Measurements from ENCODE around the gene ATP6V0A4. TPM values are rescaled to one million over a fixed set of nuclear protein-coding genes. Genes with fewer than 3 reads are reported as not detected.

Gene ATP6V0A4
- total RNA-seq, 2 donors from 2014 or later = 0.29 to 0.44 TPM

DNA sequence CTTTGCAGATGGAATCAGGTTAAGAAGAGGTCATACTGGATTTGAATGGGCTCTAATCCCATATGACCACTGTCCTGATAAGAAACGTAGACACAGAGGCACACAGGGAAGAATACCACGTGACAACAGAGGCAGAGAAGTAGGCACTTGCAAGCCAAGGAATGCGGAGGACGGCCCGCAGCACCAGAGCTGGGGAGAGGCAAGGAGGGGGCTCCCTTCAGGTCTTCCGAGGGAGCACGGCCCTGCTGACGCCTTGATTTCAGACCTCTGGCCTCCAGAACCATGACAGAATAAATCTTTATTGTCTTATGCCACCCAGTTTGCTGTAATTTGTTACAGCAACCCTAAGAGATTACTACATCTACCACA, 44.9 kb downstream of the ATP6V0A4 start:
- Histone ChIP-seq H3K36me3 (ENCODE audit: control insufficient read depth, insufficient read depth, low read length) (no peaks in the 10 kb centered on the region), H3K4me3 (ENCODE audit: low read length) (no peak overlapping the region), H3K27me3 (ENCODE audit: control insufficient read depth, insufficient read depth, low read length, poor library complexity, severe bottlenecking) (peaks cover 57% of the 10 kb centered on the region), H3K9me3 (ENCODE audit: control insufficient read depth, low read length) (no peaks in the 10 kb centered on the region), H3K9ac (ENCODE audit: extremely low read depth, low read length, poor library complexity, severe bottlenecking) (no peak overlapping the region), H3K4me1 (ENCODE audit: control insufficient read depth, insufficient read depth, low read length) (no peaks in the 10 kb centered on the region), H3K27ac (ENCODE audit: low read depth, low read length) (no peak overlapping the region)
- peaks cover 19% of the 10 kb centered on the region for H3K27me3 Mint-ChIP-seq (ENCODE audit: insufficient read depth)
- WGBS, 2 experiments (ENCODE audit: insufficient coverage in 1 of 2, insufficient read length in 1 of 2) = 60 to 65% methylated on average over 7 to 8 of the region's 8 CpGs
- TF ChIP-seq, protein P1, sequence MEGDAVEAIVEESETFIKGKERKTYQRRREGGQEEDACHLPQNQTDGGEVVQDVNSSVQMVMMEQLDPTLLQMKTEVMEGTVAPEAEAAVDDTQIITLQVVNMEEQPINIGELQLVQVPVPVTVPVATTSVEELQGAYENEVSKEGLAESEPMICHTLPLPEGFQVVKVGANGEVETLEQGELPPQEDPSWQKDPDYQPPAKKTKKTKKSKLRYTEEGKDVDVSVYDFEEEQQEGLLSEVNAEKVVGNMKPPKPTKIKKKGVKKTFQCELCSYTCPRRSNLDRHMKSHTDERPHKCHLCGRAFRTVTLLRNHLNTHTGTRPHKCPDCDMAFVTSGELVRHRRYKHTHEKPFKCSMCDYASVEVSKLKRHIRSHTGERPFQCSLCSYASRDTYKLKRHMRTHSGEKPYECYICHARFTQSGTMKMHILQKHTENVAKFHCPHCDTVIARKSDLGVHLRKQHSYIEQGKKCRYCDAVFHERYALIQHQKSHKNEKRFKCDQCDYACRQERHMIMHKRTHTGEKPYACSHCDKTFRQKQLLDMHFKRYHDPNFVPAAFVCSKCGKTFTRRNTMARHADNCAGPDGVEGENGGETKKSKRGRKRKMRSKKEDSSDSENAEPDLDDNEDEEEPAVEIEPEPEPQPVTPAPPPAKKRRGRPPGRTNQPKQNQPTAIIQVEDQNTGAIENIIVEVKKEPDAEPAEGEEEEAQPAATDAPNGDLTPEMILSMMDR (conservative IDR thresholded peaks at IDR 0.05) = no peak
- H3K4me1 Mint-ChIP-seq = peaks cover 33% of the 10 kb centered on the region
- H3K36me3 Mint-ChIP-seq (ENCODE audit: low read depth) = no peaks in the 10 kb centered on the region
- H3K9me3 Mint-ChIP-seq = no peaks in the 10 kb centered on the region
- no peak overlapping the region for H3K4me3 Mint-ChIP-seq
- DNase-seq = no peak
- no peak overlapping the region for H3K27ac Mint-ChIP-seq

DNA sequence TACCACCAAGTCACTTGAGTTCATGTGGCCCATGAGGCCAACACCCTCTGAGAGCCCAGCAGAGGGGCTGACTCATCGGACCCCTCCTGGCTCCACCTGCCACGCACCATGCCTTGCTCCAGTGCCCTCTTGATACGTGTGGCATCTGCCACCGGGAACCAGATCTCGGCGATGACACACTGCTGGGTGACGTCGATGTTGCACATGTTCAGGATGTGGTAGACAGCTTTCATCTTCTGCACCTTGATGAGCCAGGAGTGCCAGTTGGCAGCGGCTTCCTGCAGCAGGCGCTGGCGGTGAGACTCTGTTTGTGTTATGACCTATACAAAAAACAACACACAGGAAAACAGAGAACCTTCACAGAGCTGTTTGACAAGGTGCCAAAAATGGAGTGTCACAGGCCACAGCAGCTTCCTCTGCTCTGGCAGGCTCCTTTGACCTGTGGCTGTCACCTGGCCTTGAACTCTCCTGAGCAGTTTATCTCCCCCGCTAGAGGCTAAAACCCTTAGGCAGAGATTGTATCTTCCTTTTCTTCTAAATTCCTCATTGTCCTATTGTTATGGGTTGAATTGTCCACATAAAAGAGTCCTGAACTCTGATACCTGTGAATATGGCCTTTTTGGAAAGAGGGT, 45.4 kb downstream of the ATP6V0A4 start:
- no peak overlapping the region for H3K4me3 ChIP-seq (ENCODE audit: low read length)
- 89 to 95% methylated on average over 8 to 12 of the region's 12 CpGs for WGBS, 2 experiments (ENCODE audit: insufficient coverage in 1 of 2, insufficient read length in 1 of 2)
- no peak for DNase-seq
- Mint-ChIP-seq H3K4me1 (peaks cover 33% of the 10 kb centered on the region), H3K4me3 (no peak overlapping the region), H3K27ac (no peak overlapping the region), H3K9me3 (no peaks in the 10 kb centered on the region), H3K27me3 (ENCODE audit: insufficient read depth) (peaks cover 19% of the 10 kb centered on the region), H3K36me3 (ENCODE audit: low read depth) (no peaks in the 10 kb centered on the region)
- no peaks in the 10 kb centered on the region for H3K9me3 ChIP-seq (ENCODE audit: control insufficient read depth, low read length)
- H3K9ac ChIP-seq (ENCODE audit: extremely low read depth, low read length, poor library complexity, severe bottlenecking) = no peak overlapping the region
- no peak overlapping the region for H3K27ac ChIP-seq (ENCODE audit: low read depth, low read length)
- no peaks in the 10 kb centered on the region for H3K4me1 ChIP-seq (ENCODE audit: control insufficient read depth, insufficient read depth, low read length)
- TF ChIP-seq, protein P1 (conservative IDR thresholded peaks at IDR 0.05) = no peak
- no peaks in the 10 kb centered on the region for H3K36me3 ChIP-seq (ENCODE audit: control insufficient read depth, insufficient read depth, low read length)
- H3K27me3 ChIP-seq (ENCODE audit: control insufficient read depth, insufficient read depth, low read length, poor library complexity, severe bottlenecking) = peaks cover 57% of the 10 kb centered on the region

DNA sequence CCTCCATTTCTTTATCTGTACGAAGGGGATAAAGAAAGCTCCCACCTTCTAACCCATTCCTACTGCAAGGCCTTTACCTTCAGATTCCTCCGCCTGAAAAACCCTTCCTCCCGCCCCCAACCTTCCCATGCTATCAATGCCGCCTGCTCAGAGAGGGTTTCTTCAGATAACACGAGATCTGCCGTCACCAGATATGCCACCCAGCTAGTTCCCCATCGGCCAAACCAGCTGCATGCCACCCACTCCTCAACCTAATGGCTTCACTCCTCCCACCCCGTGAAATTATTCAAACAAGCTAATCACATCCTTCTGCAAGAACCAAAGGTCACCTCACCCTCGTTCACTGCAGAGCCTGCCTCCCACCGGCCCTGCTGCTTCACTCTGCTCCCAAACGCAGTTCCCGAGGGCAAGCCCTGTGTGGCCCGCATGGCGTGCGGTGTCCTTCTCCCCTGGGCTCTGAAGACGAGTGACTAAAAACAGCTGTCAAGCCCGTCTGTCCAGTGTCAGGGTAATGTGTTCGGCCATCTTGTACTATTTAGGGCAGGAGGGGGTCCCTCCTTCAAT, 47.0 kb downstream of the ATP6V0A4 start:
- Histone ChIP-seq H3K36me3 (ENCODE audit: control insufficient read depth, insufficient read depth, low read length) (no peaks in the 10 kb centered on the region), H3K27me3 (ENCODE audit: control insufficient read depth, insufficient read depth, low read length, poor library complexity, severe bottlenecking) (peaks cover 44% of the 10 kb centered on the region), H3K4me1 (ENCODE audit: control insufficient read depth, insufficient read depth, low read length) (no peaks in the 10 kb centered on the region), H3K9ac (ENCODE audit: extremely low read depth, low read length, poor library complexity, severe bottlenecking) (no peak overlapping the region), H3K27ac (ENCODE audit: low read depth, low read length) (no peak overlapping the region), H3K9me3 (ENCODE audit: control insufficient read depth, low read length) (no peaks in the 10 kb centered on the region), H3K4me3 (ENCODE audit: low read length) (no peak overlapping the region)
- Mint-ChIP-seq H3K4me3 (no peak overlapping the region), H3K9me3 (no peaks in the 10 kb centered on the region), H3K27ac (no peak overlapping the region), H3K27me3 (ENCODE audit: insufficient read depth) (peaks cover 19% of the 10 kb centered on the region), H3K4me1 (peaks cover 33% of the 10 kb centered on the region), H3K36me3 (ENCODE audit: low read depth) (no peaks in the 10 kb centered on the region)
- WGBS, 2 experiments (ENCODE audit: insufficient coverage in 1 of 2, insufficient read length in 1 of 2) = 86 to 89% methylated on average over 16 to 18 of the region's 18 CpGs
- no peak for DNase-seq
- TF ChIP-seq, protein P1 (conservative IDR thresholded peaks at IDR 0.05) = no peak
